Keratinocyte (primary cell): ENCODE data around the gene SEC14L5. TPM values are rescaled to one million over a fixed set of nuclear protein-coding genes. Genes with fewer than 3 reads are reported as not detected.
A peak's percentile ranks its signal among the peaks of the same experiment; 100 is the strongest.

Experiments used
- DNase-seq: peaks from one replicate; pipeline ENCODE4 v3.0.0-alpha.2; 2011; ENCODE audit warnings: low read depth, missing footprints, low spot score
- FAIRE-seq: peaks from 2 replicates; lab custom pipeline; 2011; peaks lifted over from hg19 to GRCh38; lab: Jason Lieb, UNC
- H2AFZ ChIP-seq: 2 replicates; pipeline ENCODE4 v1.6.0; 2012; ENCODE audit warnings: low read length, control low read depth, inconsistent platforms; ENCODE audit not compliant: control insufficient read depth
- H3K27ac ChIP-seq: 2 replicates; pipeline ENCODE4 v1.5.1; 2011; ENCODE audit warnings: low read length; ENCODE audit not compliant: control insufficient read depth, insufficient read depth
- H3K27me3 ChIP-seq: 3 replicates; pipeline ENCODE4 v1.6.0; 2011; ENCODE audit warnings: low read length; ENCODE audit not compliant: control insufficient read depth, insufficient read depth; ENCODE audit errors: extremely low read depth
- H3K36me3 ChIP-seq, 2 experiments: 2 replicates in 1 of 2; 3 replicates in 1 of 2; pipeline ENCODE4 v1.5.1; 2011; ENCODE audit warnings: low read length in 2 of 2, mild to moderate bottlenecking in 1 of 2; ENCODE audit not compliant: control insufficient read depth in 2 of 2, insufficient read depth in 2 of 2; ENCODE audit errors: extremely low read depth in 1 of 2
- H3K4me1 ChIP-seq: 3 replicates; pipeline ENCODE4 v1.5.1; 2011; ENCODE audit warnings: low read length; ENCODE audit not compliant: control insufficient read depth, insufficient read depth; ENCODE audit errors: extremely low read depth
- H3K4me2 ChIP-seq: 3 replicates; pipeline ENCODE4 v1.6.0; 2011; ENCODE audit warnings: low read depth, low read length; ENCODE audit not compliant: control insufficient read depth, insufficient read depth; ENCODE audit errors: extremely low read depth
- H3K4me3 ChIP-seq, 3 experiments: fragments of 200-600 bp in 1 of 3; sonication (generic) in 1 of 3; 2 replicates in 2 of 3; 3 replicates in 1 of 3; pipeline ENCODE4 v1.5.1; 2011 to 2016; ENCODE audit warnings: low read length in 3 of 3, mild to moderate bottlenecking in 3 of 3, control low read depth in 2 of 3, inconsistent platforms in 1 of 3, low read depth in 1 of 3, mixed read lengths in 1 of 3, mixed run types in 1 of 3, moderate library complexity in 1 of 3; ENCODE audit not compliant: control insufficient read depth in 2 of 3, insufficient read depth in 2 of 3; ENCODE audit errors: extremely low read depth in 1 of 3
- H3K79me2 ChIP-seq: 2 replicates; pipeline ENCODE4 v1.6.0; 2012; ENCODE audit warnings: low read length; ENCODE audit not compliant: control insufficient read depth, insufficient read depth
- H3K9ac ChIP-seq: 3 replicates; pipeline ENCODE4 v1.6.0; 2011; ENCODE audit warnings: low read length; ENCODE audit not compliant: control insufficient read depth, insufficient read depth; ENCODE audit errors: extremely low read depth
- H3K9me1 ChIP-seq: 3 replicates; pipeline ENCODE4 v1.6.0; 2011; ENCODE audit warnings: low read length; ENCODE audit not compliant: control insufficient read depth, insufficient read depth; ENCODE audit errors: extremely low read depth
- H3K9me3 ChIP-seq: 2 replicates; pipeline ENCODE4 v1.5.1; 2012; ENCODE audit warnings: low read depth, low read length; ENCODE audit not compliant: control insufficient read depth
- H4K20me1 ChIP-seq: 3 replicates; pipeline ENCODE4 v1.6.0; 2011; ENCODE audit warnings: low read length; ENCODE audit not compliant: control insufficient read depth, insufficient read depth; ENCODE audit errors: extremely low read depth
- EZH2 ChIP-seq: IDR thresholded peaks from one replicate; pipeline ENCODE4 v1.6.1; 2012; ENCODE audit warnings: inconsistent platforms, mild to moderate bottlenecking, low read length, moderate library complexity
- dilution Hi-C: fragments of 300-500 bp; cut with MboI; formaldehyde crosslinking; loops from one replicate; pipeline ENCODE4 v1.7.0; 2020; ENCODE audit warnings: low sequenced_read_pairs; ENCODE audit not compliant: extremely low pct_ligation_motif_present
- polyA plus RNA-seq, 5 experiments: library from polyadenylated mRNA; depleted of rRNA in 3 of 5; stranded (reverse) in 3 of 5; stranded (forward) in 1 of 5; unstranded in 1 of 5; fragments of >200 nt; gene quantifications; 1 replicate in 1 of 5; 2 replicates in 3 of 5; 3 replicates in 1 of 5; pipeline versions ENCODE4 v1.2.1 to v1.2.3, GENCODE V29; 2011 to 2012; ENCODE audit warnings: missing spikeins in 2 of 5, low read depth in 1 of 5, low replicate concordance in 1 of 5
- TF ChIP-seq, protein P1 (sequence below), 3 experiments: IDR thresholded peaks in 1 of 3; conservative IDR thresholded peaks in 1 of 3; optimal IDR thresholded peaks in 1 of 3; 2 replicates in 2 of 3; 3 replicates in 1 of 3; pipeline versions ENCODE3 to v1.5.1; 2011; ENCODE audit warnings: low read length in 3 of 3, mild to moderate bottlenecking in 3 of 3, moderate library complexity in 2 of 3, control low read depth in 1 of 3, inconsistent platforms in 1 of 3; ENCODE audit not compliant: insufficient read depth in 2 of 3; ENCODE audit errors: extremely low read depth in 1 of 3

SEC14L5 gene
- polyA plus RNA-seq, 1 donor (not counting 4 experiments of a cell fraction or from before 2014, with no cell fraction given): 0.08 TPM

GRCh38 chr16:4942481-4942880 lies 15.6 kb upstream of the SEC14L5 start:
- Histone ChIP-seq H2AFZ (no peak overlapping the region), H3K9ac (peak overlapping the region; percentile 79), H3K4me2 (peak overlapping the region; percentile 82), H3K79me2 (no peaks in the 10 kb centered on the region), H3K36me3 (no peaks in the 10 kb centered on the region), H3K27me3 (no peaks in the 10 kb centered on the region), H4K20me1 (no peaks in the 10 kb centered on the region), H3K9me1 (no peaks in the 10 kb centered on the region), H3K4me1 (peaks cover 48% of the 10 kb centered on the region), H3K4me3 (no peak overlapping the region), H3K9me3 (no peaks in the 10 kb centered on the region), H3K27ac (peak overlapping the region; percentile 91)
- TF ChIP-seq EZH2: no peak
- TF ChIP-seq, protein P1, sequence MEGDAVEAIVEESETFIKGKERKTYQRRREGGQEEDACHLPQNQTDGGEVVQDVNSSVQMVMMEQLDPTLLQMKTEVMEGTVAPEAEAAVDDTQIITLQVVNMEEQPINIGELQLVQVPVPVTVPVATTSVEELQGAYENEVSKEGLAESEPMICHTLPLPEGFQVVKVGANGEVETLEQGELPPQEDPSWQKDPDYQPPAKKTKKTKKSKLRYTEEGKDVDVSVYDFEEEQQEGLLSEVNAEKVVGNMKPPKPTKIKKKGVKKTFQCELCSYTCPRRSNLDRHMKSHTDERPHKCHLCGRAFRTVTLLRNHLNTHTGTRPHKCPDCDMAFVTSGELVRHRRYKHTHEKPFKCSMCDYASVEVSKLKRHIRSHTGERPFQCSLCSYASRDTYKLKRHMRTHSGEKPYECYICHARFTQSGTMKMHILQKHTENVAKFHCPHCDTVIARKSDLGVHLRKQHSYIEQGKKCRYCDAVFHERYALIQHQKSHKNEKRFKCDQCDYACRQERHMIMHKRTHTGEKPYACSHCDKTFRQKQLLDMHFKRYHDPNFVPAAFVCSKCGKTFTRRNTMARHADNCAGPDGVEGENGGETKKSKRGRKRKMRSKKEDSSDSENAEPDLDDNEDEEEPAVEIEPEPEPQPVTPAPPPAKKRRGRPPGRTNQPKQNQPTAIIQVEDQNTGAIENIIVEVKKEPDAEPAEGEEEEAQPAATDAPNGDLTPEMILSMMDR (optimal IDR thresholded peaks at IDR 0.05 in 1 of 3, IDR thresholded peaks at IDR 0.05 in 1 of 3, conservative IDR thresholded peaks at IDR 0.05 in 1 of 3; ENCODE audit: extremely low read depth in 1 of 3, insufficient read depth in 2 of 3, low read length in 3 of 3): no peak
- dilution Hi-C loops: no loop called here
- FAIRE-seq (no peak), DNase-seq (no peak)

DNA sequence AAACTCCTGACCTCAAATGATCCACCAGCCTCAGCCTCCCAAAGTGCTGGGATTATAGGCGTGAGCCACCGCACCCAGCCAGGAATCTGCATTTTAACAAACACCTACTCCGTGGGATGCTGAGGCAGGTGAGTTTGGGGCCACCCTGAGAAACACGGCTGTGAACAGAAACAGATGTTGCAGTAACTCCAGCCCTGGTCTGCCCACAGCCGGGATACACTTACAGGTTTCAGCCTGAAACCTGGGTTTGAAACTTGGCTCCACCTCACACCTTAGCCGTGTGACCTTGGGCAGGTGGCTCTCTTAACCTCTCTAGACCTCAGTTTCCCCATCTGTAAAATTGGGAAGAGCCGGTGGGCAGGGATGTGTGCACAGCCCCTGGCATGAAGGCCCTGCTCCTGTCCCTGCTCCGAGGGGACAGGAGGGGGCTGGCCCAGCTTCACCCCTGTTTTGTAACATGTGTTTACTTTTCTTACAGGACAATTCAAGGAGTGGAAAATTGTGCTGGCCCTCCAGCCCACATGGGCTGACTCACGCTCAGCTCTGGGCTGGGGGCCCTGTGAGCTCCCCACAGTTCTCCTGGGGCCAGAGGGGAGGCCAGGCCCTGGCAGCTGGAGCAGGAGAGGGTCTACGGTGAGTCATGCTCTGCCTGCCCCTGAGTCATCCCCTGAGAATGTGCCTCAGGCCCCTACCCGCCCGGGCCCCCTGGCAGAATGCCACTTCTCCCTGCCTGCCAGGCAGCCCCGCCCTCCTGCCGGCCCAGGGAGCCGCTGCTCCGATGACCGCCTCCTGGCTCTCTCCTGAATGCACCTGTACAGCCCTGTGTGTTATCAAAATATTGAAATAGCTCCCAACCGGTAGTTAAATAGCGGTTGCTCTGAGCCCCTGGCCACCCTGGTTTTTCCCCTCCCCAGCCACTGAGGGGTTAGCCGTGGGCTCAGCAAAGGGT lies 13.5 kb upstream of the SEC14L5 start:
- FAIRE-seq: peak; percentile 80
- TF ChIP-seq, protein P1 (optimal IDR thresholded peaks at IDR 0.05 in 1 of 3, IDR thresholded peaks at IDR 0.05 in 1 of 3, conservative IDR thresholded peaks at IDR 0.05 in 1 of 3; ENCODE audit: extremely low read depth in 1 of 3, insufficient read depth in 2 of 3, low read length in 3 of 3): no peak
- no peak for TF ChIP-seq EZH2
- dilution Hi-C loops: no loop called here
- no peaks in the 10 kb centered on the region for H3K9me1 ChIP-seq
- H3K36me3 ChIP-seq: no peaks in the 10 kb centered on the region
- no peaks in the 10 kb centered on the region for H4K20me1 ChIP-seq
- peak overlapping the region; percentile 69 for H3K4me2 ChIP-seq
- peak; percentile 92 for DNase-seq
- peak overlapping the region; percentile 78 for H3K9ac ChIP-seq
- H2AFZ ChIP-seq: no peak overlapping the region
- no peaks in the 10 kb centered on the region for H3K9me3 ChIP-seq
- H3K79me2 ChIP-seq: no peaks in the 10 kb centered on the region
- no peaks in the 10 kb centered on the region for H3K27me3 ChIP-seq
- H3K27ac ChIP-seq: peak overlapping the region; percentile 91
- peaks cover 42% of the 10 kb centered on the region for H3K4me1 ChIP-seq
- H3K4me3 ChIP-seq: peak overlapping the region in 1 of 3 experiments; percentile 33
